ENCODE results near the gene SPSB4.
A peak's percentile ranks its signal among the peaks of the same experiment; 100 is the strongest.
"Not testable (repeated sequence)": the region's sequence is repeated elsewhere in the genome, so short reads cannot be mapped to it uniquely, and the experiment has no call there.

SPSB4 gene

DNA sequence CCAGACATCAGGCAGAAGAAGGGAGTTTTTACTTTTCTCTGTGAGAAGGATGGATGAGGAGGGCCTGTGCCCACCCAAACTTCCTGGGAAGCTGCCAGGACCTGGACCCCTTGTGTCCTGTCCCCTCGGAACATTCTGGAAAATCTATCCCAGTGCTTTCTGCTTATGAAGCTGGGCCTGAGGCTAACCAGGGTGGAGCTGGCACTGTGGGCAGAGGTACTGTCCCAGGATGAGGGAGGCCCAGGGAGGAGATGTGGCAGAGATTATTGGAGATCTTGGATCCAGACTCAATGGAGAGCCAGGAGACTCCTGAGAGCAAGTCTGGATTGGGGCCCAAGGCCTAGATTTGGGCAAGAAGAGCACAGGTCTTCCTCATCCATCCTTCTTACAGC is 44.4 kb downstream of the SPSB4 start:
- no peak for DNase-seq (ENCODE audit: low read depth)

DNA sequence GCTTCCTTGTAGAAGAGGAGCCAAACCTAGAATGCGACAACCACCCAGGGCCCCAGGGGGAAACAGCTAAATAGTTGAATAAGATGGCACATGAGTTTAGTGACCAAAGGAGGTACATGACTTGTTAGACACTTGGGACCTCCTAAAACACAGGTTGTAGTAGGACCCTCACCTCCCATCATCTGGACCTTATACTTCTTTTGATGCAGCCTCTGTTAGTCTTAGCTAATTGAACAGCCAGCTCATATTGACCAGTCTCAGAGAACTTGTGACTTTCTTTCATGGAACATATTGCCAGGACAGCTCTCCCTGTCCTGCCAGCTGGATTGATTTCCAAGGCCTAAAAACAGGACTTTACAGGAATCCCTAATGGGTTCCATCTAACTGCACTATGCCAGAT is 45.0 kb downstream of the SPSB4 start:
- DNase-seq (ENCODE audit: low read depth) = no peak

DNA sequence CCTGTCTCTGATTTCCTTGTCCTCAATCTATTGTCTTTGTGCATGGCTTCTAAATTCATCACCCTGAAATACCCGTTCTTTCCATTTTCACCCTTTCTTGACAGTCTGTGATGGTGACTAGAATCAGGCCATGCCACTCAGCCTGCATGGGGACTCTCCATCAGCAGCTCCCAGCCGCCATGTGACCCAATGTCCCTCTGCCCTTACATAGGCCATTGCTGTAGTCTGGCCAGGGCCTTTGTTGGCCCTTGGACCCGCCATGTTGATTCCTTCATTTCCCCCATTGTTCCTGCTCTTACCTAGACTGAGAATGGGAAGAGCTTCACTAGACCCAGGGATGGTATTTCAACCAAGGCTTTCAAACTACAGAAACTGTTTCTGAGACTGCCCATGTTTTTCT is 45.8 kb downstream of the SPSB4 start:
- no peak for DNase-seq (ENCODE audit: low read depth)

DNA sequence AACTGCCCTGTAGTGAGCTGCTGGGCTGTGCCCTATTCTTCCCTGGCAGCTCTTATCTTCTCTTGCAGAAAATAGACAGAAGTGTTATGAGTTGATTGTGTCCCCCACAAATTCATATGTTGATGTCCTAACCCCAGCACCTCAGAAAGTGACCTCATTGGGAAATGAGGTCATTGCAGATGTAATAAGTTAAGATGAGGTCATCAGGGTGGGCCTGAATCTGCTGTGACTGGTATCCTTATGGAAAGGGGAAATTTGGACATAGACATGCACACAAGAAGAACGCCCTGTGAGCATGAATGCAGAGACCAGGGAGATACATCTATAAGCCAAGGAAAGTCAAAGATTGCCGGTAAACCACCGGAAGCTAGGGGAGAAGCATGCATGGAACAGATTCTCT is 49.0 kb downstream of the SPSB4 start:
- DNase-seq (ENCODE audit: low read depth) = no peak

DNA sequence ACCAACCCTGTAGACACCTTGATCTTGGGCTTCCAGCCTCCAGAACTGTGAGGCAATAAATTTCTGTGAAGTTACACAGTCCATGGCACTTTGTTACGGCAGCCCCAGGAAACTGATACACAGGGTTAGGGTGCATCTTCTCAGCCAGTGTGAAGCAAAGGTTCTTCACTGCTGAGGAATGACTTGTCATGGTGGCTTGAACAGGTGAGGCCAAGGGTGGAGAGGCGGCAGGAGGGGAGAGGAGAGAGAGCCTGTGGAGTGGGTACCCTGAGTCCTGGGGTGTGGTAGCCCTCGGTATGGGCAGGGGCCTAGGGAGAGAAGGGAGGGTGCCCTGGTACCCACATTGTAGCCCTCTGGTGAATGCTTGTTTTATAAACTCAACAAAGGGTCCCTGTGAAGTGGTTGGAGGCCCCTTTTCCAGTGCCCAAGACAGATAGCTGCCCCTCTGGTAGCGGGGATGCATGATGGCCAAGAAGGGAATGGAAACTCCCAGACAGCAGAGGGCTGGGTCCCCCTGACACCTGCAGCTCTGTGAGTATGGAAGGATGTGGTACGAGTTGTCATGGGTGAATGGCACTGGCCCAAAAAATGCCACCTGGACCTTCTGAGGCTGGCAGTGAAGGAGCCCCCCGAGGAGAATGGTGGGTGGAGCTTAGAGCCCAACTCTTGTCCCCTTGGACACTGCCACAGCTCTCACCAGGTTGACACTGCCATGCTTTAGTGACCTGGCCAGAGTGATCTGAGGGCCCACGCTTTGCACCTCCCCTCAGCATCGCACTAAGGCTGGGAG is 49.6 kb downstream of the SPSB4 start:
- no peak for DNase-seq (ENCODE audit: low read depth)

DNA sequence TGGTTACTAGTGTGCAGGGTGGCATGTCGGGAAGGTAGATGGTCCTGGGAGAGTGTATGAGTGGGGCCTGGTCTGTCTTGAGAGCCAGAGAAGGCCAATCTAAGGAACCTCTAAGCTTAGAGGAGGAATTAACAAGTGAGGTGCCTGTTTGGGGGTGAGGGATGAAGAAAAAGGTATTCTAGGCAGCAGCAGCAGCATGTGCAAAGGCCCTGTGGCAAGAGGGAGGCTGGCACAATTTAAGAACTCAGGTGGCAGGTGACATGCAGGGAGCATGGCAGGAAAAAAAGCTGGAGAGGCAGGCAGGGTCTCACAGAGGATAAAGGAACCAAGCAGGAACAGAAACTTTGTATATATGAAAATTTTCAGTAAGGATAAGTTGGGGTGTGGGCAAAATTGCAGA is 51.2 kb downstream of the SPSB4 start:
- no peak for DNase-seq (ENCODE audit: low read depth)

DNA sequence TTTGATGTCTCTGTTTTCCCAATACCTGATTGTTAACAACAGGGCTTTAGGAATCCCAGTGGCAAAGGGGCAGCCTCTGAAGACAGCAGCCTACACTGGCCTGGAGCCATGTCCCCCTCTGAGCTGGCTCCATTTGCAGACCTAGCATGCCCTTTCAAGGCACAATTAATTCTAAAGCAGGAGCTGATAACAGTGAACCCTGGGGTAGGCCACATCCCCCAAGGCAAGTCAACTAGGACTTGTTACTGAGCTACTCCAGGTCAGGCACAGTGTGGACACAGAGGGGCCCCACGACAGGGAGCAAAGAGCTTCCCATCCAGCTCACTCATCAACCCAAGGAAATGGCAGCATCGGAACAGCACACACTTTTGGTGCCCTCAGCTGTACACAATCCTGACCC is 51.9 kb downstream of the SPSB4 start:
- DNase-seq (ENCODE audit: low read depth) = no peak

DNA sequence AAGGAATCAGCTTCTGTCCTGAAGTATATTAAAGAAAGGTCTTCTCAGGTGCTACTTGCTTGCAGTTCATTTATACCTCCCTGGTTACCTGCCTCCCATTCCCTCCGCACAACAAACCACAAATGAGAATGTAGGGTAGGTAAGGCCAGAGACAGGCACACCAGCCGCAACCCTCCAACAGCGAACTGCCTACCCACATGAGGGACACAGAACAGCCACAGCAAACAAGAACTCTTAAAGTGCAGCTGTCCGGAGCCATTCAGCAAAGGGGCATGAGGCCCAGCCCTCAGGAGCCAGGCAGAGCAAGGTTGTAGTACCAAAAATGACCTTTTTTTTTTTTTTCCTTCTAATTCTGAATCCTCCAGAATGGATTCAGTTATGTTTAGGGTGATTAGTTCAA is 52.4 kb downstream of the SPSB4 start:
- no peak for DNase-seq (ENCODE audit: low read depth)

DNA sequence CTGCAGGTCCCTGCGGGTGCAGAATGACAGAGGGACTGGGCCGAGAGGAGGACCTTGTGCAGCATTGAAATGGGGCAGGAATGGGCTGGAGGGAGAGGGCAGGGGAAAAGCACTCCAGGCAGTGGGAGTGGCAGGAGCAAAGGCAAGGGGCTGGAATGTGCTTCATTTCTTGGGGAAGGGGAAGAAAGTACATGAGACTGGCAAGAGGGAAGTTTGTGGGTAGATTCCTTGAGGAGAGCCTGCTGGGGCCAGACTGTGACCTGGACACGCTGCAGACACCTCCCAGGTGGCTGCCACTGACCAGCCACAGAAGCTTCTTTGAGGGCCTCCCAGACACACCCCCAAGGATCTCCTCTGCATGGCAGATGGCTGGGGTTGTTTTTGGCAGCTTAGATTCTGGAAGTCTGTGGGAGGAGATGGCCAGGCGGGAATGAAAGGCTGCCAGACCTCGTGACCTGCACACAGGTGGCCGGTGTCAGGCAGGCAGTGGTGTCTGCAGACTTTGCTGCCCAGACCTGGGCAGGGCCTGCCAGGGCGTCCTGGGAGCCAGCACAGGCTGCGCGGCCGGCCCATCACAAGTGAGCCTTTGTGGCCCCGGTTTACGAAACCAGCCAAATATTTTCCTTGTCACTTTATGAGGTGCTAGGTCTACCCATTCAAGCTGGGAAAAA is 53.1 kb downstream of the SPSB4 start:
- DNase-seq (ENCODE audit: low read depth) = no peak

DNA sequence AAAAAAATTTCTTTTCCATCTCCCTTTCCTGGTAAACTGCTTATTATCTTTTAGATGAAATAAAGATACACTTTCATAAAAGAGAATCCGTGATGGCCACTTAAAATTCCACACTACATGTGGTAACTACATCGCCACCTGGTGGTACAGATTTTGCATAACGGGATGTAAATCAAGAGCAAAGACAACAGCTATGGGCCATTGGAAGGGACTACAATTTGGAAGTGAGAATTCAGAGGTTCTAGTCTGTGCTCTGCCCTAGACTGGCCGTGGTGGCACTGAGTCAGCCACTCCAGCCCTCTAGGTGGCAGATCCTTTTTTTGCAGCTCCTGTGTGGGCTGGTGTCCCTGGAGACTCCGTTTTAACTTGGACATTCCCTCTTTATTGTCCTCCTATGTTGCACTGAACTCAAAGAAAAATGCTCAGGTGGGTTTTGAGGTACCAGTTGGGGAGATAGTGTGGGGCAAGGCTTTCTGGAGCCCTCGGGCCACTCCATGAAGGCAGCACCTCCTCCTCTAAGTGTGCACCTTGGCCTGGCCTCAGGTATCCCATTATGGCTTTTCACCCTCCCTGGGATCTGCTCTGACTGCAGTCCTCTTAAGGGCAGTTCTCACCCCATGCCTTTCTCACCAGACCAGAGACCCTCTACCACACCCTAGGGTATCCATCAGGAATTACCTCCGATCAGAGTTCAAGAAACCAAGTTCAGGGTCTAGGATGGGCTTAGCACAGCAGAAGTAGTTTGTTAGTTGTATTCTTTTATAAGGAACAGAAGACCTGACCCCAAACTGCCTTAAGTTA is 54.9 kb downstream of the SPSB4 start:
- peak; percentile 55 for DNase-seq (ENCODE audit: low read depth)

DNA sequence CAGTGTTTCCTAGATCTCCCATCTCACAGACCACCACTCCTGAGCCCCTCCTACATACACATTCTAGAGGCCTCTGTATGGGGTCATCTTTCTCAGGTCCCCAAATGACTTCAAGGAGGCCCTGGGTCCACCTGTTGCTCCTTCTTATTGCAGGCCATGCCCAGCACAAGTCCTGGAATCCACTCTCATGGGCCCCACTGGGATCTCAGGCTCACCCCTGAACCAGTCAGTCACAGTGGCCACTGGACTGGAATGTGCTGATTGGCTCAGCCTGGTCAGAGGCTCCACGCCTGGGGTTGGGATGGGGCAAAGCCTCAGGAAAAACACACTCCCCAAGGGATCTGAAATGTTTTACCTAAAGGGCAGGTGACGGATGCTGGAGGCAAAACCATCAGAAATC is 55.7 kb downstream of the SPSB4 start:
- no peak for DNase-seq (ENCODE audit: low read depth)

DNA sequence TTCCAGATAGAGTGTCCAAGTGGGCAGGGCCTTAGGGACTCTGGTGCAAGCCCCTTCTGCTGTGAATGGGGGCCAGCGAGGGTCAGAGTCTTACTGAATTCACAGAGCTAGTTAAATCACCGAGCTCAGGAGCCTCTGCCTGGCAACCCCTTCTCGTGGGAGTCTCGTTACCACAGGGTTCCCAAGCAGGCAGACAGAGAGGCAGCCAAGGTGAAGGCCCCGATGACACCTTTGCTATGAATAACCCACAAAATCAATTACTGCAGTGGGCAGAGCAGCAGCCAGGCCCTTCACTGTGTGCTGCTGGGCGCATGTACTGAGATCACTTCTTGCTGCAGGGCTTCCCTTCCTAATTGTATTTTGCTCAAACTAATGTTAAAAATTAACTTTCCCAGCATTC is 56.9 kb downstream of the SPSB4 start:
- DNase-seq (ENCODE audit: low read depth) = no peak

DNA sequence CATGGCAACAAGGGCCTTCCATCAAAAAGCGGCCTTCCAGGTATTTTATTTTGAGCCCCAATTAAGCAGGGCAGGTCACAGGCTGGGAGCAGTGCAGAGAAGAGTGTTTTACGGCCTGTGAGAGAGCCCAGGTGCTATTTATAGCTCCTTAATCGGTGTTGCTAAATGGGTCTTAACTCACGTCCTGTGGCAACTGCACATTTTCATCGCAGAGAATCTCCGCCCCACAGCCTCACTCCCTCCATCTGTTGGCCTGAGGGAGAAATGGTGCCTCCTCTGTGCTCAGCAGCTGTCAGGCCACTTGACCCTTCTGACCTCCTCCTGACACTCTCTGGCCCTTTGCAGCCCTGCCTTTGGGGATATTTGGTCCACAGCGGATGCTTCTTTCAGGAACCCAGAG is 58.6 kb downstream of the SPSB4 start:
- no peak for DNase-seq (ENCODE audit: low read depth)

DNA sequence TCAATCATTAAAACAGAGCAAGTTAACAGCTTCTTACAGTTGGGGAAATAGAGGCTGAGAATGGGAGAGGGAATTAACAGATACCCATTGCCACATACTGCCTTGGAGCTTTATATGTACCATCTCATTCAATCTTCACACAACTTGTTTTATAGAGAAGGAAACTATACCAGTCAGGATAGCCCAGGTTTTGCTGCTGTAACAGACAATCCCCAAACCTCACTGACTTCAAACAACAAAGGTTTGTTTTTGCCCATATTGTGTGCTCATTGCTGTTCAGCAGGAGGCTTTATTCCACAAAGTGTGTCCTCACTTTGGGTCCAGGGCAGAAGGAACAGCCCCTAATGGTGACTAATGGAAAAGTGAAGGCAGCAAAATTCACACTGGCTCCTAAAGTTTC is 59.2 kb downstream of the SPSB4 start:
- DNase-seq (ENCODE audit: low read depth) = no peak

DNA sequence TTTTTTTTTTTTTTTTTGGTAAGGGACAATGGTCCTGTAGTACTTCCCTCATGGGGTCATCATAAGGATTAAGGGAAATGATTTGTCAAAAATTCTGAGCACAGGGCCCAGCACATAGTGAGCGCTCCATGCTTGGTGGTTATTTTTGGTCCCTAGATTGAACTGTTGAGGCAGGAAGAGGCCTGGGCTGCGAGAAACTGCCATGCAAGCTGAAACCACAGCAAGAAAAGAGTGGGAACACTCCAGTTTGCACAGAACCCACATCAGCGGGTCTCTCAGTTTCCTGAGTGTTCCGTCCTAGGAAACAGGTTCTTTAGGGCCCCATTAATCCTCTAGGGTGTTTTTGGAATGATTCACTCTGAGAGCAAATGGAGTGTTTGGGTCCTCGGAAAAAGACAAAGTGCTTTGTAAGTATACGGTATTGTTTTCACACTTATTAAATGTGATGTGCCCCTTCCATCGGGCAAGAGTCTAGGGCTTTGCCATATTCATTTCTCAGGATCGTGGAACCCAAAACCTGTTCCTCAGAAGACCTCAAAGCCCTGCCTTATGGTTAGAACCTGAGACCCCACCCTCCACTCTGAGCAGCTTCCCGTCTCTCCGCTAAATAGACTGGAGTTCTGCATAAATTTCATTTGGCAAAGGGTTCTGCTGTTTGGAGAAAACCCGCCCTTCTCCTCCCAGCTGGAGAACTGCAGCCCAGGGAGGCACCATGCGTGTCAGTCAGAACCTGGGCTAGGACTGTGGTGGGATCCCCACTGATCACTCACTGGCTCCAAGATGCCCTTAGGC is 60.4 kb downstream of the SPSB4 start:
- DNase-seq (ENCODE audit: low read depth) = no peak

DNA sequence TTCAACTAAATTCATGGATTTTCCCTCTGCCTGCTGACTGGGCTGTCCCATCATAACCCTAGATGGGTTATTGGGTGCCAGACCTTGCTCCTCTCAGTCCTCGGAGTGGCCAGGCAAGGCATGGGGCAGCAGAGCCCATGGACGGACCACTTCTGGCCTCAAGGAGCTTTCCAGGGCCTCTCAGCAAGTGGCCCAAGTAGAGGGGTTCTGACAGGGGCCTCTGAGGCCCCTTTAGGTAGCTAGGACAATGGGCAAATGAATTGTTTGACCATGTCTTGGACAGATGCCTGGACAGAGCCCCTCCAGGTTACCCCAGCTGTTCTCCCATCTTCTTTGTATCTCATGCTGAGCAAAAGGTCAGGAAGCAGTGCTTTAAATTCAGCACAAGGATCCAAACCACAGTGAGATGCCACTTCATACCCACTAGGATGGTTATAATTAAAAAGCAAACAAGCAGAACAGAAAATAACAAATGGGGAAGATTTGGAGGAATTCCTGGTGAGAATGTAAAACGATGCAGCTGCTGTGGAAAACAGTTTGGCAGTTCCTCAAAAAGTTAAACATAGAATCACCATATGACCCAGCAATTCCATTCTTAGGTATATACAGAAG is 61.6 kb downstream of the SPSB4 start:
- no peak for DNase-seq (ENCODE audit: low read depth)

DNA sequence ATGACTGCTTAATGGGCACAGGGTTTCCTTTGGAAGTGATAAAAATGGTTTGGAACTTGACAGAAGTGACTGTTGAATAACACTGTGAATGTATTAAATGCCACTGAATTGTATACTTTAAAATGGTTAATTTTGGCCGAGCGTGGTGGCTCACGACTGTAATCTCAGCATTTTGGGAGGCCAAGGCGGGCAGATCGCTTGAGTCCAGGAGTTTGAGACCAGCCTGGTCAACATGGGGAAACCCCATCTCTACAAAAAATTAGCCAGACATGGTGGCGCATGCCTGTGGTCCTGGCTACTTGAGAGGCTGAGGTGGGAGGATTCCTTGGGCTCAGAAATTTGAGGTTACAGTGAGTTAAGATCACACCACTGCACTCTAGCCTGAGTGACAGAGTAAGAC is 62.5 kb downstream of the SPSB4 start:
- not testable (repeated sequence) for DNase-seq (ENCODE audit: low read depth)

DNA sequence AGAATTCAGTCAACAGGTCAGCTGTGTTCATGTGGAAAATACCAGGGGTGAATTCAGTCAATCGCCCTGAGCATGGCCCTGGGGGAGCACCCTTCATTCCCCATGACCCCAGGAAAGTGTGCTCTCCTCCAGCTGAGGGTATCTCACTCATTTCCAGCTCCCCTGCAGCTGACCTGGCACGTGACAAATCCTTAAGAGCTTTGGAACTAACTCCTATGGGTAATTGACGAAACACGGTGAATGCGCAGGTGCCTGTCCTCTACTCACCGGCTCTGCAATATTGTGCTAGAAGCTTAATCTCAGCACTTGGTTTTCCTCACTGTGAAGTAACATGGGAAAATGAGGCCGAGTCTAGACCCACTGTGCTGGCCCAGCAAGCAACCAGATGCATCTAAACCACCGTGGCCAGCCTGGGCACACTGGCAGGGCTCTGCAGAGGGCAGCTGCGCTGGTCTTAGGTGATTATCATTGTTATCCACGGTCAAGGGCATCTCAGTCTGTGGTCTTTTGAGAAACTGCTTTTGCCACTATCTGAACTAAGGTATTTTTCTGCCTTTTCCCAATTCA is 63.1 kb downstream of the SPSB4 start:
- DNase-seq (ENCODE audit: low read depth) = no peak

DNA sequence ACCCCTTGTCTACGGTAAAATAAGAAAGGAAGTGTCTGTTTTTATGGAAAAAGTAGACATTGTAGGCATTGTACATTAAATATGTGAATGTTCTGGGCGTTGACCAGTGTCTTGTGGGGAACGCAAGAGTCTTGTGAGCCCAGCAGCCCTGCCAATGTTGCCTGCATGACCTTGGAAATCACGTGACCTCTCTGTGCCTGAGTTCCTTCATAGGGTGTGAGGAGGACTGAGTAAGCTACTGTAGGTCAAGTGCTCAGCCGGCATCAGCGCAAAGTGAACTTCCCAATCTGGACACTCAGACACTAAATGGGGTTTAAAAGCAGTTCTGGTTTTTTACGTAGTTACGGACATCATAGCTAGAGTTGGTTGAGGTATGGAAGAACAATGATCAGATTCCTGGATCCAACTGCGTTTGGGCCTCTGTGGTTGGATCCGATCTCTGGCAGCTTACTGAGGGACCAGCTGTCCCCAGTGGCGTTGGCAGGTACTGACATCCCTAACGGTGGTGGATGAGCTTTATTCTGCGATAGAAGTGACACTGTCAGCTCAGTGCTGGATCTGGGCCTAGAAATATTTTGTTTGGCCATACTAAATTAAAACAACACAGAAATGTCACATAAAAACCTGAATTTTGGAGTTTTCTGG is 63.8 kb downstream of the SPSB4 start:
- no peak for DNase-seq (ENCODE audit: low read depth)

DNA sequence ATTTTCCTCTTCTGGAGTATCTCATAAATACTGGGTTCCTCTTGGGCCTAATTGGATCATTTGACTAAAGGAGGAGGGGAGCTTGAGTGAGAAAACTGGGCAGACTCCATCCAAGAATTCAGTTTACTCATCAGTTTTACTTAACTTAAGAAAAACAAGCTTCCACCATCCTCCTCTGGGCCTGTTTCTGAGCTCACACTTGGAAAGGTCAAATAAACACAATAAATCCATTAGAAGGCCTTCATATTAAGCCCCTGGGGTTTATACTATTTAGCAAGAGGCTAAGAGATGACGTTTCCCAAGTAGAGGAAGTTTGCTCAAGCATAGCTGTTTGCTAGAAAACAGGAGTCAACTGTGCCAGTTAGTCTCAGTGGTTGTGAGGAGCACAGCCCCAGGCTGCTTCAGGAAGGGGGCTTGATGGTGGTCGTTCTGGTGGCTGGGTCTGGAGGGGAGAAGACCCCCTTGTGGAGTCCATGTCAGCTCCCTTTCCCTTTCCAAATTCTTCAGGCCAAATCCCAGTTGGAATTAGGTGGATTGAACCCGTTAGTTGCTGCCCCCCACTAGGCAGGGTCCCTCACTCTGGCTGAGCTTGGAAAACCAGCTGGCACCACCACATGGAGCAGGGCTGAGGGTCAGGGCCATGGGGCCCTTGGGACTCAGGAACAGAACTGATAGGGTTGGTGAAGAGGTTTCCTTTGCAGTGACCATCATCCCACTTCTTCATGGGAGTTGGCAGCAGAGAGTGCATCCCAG is 64.8 kb downstream of the SPSB4 start:
- no peak for DNase-seq (ENCODE audit: low read depth)

All from GM04504 (cell line).